Measurements from ENCODE around the gene GSTM1. TPM values are rescaled to one million over a fixed set of nuclear protein-coding genes. Genes with fewer than 3 reads are reported as not detected.
"Not testable (repeated sequence)": the region's sequence is repeated elsewhere in the genome, so short reads cannot be mapped to it uniquely, and the experiment has no call there.

The GSTM1 gene
- total RNA-seq, 1 experiment from 2014 or later: 1.1 TPM

DNA sequence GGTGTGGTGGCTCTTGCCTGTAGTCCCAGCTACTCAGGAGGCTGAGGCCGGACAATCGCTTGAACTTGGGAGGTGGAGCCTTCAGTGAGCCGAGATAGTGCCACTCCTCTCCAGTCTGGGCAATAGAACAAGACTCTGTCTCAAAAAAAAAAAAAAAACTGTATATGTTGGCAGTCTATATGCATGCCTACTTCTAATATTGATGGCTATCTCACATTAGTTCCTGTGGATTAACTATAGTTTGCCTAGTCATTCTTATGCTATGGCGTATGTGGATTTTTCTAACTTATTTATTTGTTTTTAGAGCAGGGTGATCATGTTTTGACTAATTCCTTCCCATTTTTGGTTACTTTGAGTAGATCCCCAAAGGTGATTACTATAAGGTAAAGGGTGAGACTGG lies 9.4 kb downstream of the GSTM1 start:
- no peak for DNase-seq (ENCODE audit: low read depth)

DNA sequence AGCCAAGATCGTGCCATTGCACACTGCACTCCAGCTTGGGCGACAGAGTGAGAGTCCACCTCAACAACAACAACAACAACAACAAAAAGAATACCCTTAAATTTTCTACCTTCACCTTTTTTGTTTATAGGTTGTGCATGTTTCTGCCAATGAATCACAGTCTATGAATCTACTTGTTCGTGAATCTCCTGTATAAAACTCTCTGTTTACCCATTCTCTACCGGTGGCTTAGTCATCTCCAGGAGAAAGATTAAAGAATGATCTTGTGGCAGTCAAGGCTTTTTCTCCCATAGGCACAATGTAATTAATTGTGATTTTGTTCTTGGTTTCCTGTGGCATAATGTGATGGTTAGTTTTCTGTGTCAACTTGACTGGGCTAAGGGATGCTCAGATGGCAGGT lies 10.2 kb downstream of the GSTM1 start:
- not testable (repeated sequence) for DNase-seq (ENCODE audit: low read depth)

DNA sequence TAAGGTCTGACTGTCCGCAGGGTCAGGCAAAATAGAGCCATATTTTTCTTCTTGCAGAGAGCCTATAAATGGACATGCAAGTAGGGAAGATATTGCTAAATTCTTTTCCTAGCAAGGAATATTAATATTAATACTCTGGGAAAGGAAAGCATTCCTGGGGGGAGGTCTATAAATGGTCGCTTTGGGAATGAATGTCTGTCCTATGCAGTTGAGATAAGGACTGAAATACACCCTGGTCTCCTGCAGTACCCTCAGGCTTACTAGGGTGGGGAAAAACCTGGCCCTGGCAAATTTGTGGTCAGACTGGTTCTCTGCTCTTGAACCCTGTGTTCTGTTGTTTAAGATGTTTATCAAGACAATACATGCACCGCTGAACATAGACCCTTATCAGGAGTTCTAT lies 15.3 kb downstream of the GSTM1 start:
- not testable (repeated sequence) for DNase-seq (ENCODE audit: low read depth)

DNA sequence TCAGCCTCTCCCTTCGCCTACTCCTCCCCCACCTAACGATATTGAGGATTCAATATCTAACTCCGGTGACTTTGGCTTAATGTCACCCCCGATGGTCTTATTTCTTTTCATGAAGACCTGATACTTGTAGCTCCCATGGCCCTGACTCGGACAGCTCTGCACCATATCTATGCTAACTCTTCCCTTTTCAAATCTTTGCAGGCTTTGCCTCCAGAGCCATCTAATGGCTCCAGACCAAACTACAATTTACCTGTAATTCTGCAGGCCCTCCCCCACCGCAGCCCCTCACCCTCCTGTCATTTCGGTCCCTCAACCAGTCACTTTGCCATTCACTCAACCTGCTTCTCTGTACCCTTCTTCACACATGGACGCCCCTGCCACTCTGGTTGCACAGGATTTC lies 16.6 kb downstream of the GSTM1 start:
- DNase-seq (ENCODE audit: low read depth): no peak

DNA sequence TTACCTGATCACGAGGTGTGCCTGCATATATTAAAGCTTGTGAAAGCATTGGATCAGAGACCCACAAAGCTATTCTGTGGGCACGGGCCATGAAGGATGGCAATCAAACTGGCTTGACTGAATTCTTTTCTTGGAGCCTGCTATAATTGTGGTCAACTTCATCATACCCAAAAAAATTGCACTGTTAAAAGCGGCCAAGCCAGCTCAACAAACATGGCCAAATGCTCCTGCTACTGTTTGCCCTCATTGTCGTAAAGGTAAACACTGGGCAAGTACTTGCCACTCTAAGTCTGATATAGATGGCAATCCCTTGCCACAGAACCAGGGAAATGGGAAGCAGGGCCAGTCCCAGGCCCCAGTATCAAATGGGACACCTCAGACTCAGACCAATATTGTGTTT lies 17.8 kb downstream of the GSTM1 start:
- no peak for DNase-seq (ENCODE audit: low read depth)

DNA sequence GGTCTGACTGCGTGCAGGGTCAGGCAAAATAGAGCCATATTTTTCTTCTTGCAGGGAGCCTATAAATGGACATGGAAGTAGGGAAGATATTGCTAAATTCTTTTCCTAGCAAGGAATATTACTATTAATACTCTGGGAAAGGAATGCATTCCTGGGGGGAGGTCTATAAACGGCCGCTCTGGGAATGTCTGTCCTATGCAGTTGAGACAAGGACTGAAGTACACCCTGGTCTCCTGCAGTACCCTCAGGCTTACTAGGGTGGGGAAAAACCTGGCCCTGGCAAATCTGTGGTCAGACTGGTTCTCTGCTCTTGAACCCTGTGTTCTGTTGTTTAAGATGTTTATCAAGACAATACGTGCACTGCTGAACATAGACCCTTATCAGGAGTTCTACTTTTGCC lies 21.3 kb downstream of the GSTM1 start:
- DNase-seq (ENCODE audit: low read depth): not testable (repeated sequence)

DNA sequence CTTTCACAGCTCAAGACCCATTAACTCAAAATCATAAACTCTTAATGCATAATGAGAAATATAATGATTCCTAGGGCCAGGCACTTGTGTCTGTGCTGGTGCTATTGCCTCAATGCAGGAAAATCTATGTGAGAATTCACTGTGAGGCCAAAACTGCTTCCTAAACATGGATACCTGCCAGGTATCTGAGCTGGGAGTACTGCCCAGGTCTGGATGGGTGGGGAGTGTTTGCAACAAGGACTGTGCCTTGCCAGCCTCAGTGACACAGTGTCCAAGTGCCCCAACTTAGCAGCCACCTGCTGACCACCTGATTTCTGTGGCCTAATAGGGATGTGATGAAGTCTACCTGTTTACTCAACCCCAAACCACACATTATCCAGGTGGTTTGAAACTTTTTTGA lies 22.2 kb downstream of the GSTM1 start:
- not testable (repeated sequence) for DNase-seq (ENCODE audit: low read depth)

DNA sequence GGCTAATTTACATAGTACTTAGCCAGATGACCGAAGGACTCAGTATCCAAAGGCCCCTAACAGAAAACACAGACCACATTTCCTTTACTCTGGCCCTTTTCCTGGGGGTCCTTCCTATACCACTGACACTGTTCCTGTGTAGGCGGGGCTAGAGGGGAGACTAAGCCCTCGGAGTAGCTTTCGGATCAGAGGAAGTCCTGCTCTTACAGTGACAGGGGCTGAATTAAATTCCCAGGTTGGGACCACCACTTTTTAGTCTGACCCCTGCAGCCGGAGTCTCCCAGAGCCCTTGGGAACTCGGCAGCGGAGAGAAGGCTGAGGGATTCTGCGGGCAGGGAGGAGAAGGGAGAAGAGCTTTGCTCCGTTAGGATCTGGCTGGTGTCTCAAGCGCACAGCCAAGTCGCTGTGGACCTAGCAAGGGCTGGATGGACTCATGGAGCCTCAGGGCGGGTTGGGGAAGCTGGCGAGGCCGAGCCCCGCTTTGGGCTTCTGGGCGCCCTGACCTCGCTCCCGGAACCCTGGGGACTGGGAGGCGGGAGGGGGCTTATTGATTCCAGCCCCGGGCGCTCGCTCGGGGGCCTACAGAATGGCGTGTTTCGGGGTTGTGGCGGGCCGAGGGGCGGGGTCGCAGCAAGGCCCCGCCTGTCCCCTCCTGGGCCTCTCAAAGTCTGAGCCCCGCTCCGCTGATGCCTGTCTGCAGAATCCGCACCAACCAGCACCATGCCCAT lies 24.1 kb downstream of the GSTM1 start, which contains the start of gene GSTM5:
Gene GSTM5 (plus strand): TSS at position 659 of the 728 bp plus-strand sequence. CDS start 62 bp downstream, at position 721.
- DNase-seq (ENCODE audit: low read depth): not testable (repeated sequence)

DNA sequence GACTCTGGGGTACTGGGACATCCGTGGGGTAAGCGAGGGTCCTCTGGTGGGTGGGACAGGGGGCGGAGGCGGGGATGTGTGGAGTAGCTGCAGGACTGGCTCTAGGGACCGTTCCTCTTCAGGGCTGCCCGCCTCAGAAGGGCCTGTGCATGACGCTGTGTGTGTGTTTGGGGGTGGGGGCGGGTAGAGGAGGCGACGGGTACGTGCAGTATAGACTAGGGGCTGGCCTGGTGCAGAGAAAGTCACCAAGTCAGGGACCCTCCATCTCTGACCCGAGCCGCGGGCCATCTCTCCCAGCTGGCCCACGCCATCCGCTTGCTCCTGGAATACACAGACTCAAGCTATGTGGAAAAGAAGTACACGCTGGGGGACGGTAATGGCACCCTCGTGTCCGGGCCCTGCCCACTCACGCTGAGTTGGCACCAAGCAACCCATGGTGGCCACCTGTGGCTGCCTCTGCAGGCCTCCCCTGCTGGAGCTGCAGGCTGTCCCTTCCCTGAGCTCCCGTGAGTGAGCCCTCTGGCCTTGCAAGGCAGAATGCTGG lies 24.8 kb downstream of the GSTM1 start:
- DNase-seq (ENCODE audit: low read depth): no peak

DNA sequence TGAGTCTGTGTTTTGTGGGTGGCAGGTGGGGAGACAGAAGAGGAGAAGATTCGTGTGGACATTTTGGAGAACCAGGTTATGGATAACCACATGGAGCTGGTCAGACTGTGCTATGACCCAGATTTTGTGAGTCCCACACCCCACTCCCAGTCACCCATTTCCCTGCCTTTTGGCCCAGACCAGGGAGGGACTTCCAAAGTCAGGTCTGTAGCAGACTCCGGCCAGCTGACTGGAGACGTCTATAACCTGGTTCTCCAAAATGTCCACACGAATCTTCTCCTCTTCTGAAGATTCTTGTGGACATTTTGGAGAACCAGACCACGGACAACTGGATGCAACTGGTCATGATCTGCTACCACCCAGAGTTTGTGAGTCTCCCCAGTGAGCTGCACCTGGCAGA lies 26.0 kb downstream of the GSTM1 start:
- no peak for DNase-seq (ENCODE audit: low read depth)

DNA sequence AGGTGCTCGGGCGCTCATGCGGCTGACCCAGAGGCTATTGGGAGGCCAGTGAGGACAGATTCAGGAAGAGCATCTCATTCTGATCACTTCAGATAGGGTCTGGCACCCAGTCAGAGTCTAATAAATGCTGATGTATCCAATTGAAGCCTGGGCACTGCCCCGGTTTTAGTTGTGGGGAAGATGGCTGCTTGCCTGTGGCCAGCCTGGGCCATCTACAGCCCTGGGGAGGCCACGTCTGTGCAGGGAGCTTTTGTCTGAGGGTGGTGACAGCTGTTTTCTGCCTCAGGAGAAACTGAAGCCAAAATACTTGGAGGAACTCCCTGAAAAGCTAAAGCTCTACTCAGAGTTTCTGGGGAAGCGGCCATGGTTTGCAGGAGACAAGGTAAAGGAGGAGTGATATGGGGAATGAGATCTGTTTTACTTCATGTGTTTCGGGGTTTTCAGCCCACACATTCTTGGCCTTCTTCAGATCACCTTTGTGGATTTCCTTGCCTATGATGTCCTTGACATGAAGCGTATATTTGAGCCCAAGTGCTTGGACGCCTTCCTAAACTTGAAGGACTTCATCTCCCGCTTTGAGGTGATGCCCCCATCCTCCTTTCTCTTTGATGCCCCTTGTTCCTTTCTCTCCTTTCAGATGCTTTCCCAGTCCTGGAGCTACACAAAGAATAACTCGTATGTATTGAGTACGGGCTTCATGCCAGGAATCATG lies 27.2 kb downstream of the GSTM1 start:
- no peak for DNase-seq (ENCODE audit: low read depth)

DNA sequence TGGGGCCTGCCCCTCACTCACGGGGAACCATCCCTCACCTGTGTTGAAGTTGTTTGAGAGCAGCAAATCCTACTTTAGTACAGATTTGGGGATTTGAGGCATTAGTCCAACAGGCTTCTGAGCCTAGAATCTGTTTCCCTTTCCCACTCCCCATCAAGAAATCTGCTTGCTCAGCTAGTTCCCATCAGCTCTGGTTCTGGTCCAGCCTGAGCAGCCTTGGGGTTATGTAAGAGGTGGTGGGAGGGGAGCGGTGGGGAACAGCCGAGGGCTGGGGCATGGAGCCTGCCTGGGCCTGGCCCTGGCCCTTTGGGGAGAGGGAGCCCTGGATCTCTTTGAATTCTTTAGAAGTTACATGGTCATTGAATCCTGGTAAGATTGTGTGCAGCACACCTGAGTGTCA lies 28.5 kb downstream of the GSTM1 start:
- DNase-seq (ENCODE audit: low read depth): no peak

DNA sequence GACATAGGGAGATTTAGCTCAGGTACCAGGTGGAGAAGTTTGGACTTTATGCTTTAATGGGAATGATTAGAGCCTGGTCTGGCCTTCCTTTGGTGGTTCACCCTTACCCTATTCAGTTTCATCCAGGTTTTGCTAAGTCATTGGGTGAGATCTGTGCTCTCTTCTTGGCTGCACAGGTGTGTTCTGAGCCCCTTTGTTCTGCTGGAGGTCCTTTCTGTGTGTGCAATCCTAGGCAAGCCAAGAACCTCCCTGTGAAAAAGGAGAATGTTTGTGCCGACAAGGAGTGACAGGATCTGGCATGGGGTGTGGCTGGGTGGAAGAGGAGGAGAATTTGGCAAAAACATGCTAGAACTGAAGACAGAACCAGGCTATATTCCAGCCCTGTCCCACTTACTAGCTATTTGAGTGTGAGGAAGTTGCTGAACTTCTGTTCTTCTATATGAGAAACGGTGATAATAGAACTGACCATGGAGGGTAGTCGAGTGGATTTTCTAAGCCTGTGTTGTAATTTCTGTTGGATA lies 29.0 kb downstream of the GSTM1 start:
- no peak for DNase-seq (ENCODE audit: low read depth)

DNA sequence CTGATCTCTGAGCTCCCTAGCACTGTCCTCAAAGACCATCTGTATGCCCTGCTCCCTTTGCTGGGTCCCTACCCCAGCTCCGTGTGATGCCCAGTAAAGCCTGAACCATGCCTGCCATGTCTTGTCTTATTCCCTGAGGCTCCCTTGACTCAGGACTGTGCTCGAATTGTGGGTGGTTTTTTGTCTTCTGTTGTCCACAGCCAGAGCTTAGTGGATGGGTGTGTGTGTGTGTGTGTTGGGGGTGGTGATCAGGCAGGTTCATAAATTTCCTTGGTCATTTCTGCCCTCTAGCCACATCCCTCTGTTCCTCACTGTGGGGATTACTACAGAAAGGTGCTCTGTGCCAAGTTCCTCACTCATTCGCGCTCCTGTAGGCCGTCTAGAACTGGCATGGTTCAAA lies 30.1 kb downstream of the GSTM1 start:
- no peak for DNase-seq (ENCODE audit: low read depth)

DNA sequence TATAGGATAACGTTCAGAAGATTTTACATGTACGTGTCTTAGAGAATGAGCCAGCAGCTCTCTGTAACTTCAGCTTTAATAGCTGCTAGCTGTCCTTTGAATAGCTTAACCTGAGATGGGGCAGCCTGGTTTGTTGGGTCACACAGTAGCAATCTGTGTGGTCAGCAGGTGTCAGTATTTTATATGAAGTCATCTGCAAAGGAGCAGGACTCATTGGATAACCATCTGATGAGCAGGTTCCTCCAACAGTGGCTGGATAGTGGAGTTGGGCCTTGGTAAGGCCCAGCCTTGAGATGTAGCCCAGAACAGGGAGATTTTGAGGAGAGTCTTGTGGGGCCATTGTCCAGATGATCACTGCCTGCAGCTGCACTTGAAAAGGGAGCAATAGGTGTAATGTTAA lies 30.9 kb downstream of the GSTM1 start:
- DNase-seq (ENCODE audit: low read depth): peak; percentile 20

DNA sequence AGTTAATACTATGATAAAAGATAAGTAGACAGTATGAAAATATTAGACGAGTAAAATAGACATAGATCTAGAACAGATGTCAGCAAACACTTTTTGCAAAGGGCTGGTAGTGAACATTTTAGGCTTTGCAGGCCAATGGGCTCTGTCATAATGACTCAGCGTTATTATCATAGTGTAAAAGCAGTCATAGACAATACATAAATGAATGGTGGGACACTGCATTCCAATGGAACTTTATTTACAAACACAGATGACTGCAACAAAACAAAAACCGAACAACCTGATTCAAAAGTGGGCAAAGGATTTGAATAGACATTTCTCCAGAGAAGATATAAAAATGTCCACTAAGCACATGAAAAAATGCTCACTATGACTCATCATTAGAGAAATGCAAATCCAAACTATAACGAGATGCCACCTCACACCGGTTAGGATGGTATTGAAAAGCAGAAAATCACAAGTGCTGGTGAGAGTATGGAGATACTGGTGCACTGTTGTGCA lies 31.8 kb downstream of the GSTM1 start:
- peak; percentile 62 for DNase-seq (ENCODE audit: low read depth)

DNA sequence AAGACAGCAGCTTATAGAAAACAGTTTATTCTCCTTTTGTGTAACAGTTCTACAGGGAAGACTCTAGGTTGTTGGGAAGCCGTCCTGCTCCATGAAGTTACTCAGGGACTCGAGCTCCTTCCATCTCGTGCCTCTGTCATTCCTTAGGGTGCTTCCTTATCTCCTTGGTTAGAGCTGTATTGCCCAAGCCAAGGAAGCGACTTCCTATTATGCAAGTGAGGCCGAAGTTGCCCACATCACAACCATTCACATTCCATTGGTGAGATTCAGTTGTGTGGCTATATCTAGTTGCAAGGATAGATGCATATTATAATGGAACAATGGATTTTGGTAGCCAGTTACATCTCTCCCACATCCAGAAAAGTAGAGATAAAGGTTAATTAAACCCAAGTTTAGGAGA lies 33.4 kb downstream of the GSTM1 start:
- no peak for DNase-seq (ENCODE audit: low read depth)

DNA sequence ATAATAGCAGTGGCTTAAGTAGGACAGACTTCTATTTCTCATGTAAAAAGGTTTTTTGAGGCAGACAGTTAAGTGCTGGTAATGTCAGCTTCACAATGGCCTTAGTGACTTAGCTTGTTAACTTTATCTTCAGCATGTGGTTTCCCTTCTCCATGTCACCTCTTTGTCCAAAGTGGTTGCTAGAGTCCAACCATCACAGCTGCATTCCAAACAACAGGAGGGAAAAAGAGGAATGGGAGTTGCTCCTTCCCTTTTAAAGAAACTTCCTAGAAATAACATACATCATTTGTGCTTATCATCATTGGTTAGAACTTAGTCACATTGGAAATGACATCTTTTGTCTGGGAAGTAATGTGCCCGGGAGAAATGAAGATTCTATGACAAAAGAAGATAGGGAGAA lies 34.4 kb downstream of the GSTM1 start:
- DNase-seq (ENCODE audit: low read depth): no peak

DNA sequence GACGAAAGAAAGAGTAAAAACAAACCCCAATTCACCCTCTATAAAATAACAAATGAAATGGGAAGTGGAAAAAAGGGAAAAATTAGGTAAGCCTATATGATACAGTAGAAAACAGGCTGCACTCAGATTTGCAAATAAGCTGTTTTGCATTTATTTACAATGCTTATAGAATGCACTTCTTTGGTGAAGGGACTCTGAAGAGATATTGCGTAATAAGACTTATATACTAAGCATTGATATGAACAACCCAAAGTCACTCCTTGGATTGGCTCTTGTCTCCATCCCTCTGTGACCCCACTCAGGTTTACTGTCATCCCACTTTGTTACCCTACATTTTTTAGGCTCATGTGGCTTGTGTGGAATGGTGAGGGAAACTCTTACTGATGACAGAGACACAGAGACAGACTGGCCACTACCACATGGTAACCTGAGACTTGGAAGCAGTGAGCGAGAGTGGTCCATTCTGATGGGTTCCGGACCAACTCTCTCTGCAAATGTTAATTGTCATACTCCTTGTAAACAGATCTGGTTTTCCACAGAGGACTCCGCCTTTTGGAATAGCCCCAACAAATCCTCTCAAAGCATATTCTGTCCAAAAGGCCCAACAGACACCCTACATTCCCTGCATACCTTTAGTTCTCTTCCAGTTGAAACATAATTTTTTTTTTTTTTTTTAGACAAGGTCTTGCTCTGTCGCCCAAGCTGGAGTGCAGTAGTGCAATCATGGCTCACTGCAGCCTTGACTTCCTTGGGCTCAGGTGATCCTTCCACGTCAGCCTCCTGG lies 35.5 kb downstream of the GSTM1 start:
- no peak for DNase-seq (ENCODE audit: low read depth)

DNA sequence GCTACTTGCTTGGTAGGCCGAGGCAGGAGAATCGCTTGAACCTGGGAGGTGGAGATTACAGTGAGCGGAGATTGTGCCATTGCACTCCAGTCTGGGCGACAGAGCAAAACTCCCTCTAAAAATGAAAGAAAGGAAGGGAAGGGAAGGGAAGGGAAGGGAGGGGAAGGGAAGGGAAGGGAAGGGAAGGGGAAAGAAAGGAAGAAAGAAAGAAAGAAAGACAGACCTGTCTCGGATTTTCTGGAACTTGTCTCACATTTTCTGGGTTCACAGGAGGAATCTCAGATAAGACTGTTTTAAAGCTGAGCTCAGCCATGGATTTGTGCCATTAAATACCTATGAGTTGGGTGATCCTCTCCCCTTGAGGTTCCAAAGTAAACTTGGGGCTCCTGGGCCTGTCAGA lies 37.3 kb downstream of the GSTM1 start:
- no peak for DNase-seq (ENCODE audit: low read depth)

DNA sequence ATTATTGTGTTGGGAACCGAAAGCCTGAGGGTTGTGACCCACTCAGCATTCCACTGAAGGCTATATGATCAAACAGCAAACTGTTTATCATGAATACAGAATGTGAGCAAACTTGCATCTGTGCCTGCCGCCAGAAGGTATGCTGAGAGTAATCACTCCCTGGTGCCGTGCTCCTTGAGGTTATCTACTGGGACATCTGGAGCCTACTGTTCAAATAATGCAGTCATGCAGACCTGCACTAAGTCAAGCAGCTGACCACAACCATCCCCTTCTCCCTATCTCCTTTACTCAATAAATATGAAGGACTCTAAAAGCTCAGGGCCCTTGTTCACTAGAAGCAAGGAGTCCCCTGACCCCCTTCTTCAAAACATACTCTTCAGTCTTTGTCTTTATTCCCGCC lies 37.9 kb downstream of the GSTM1 start:
- no peak for DNase-seq (ENCODE audit: low read depth)

DNA sequence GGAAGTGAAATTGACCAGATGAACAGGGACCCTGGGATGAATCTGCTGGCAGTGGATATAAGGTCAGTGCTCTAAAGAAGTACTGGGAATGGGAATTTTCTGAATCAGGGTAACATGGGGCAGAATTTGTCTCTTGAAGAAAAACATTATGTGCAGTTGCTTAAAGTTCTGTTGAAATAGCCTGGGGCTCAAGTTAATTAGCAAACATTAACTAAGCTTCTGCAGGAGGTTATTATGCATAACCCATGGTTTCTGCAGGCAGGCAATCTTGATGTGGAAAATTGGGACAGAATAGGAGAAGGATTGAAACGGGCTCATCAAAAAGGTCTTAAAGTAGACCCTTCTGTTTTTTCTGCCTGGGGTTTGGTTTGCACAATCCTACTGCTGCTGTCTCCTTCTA lies 38.4 kb downstream of the GSTM1 start:
- DNase-seq (ENCODE audit: low read depth): no peak
